Measurements from ENCODE around the gene EPSTI1. TPM values are rescaled to one million over a fixed set of nuclear protein-coding genes. Genes with fewer than 3 reads are reported as not detected.

The EPSTI1 gene
- total RNA-seq, 1 donor from 2014 or later: 13.2 TPM

DNA sequence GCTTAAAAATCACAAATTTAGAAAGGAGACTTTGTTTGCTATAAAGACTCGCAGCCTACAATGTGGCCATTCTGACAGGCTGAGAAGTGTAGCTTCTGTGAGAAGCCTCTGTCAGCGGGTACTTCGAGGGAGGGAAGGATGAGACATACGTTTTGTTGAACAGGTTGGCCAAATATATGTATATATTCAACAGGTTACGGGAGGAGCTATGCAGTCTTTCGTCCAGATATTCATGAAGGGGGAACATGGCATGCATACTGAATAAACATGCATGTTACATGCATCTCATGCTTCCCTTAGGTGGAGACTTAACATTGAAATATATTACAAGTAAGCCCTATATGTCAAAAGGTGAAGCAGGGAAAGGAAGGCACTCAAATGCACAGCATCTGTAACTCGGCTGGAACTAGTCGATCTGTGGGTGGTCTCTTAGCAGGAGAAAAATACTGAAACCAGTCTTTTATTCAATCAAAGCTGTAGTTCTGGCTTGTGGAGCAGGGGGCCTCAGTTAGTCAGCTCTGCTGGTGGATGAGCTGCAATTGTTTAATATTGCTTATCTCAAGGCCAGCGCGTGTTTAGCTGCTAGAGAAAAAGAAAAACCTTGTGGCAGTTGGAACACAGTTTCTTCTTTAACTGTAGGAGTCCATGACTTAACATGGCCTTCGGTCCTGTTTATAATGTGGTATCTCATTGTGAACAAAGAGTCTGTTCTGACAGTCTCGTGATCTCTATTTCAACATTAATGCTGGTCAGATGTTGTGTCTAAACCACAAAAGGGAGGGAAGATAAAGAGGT, 116.4 kb downstream of the EPSTI1 start:
- H3K27ac Mint-ChIP-seq (ENCODE audit: unreplicated experiment): peak overlapping the region; percentile 79
- no peak for DNase-seq (ENCODE audit: extremely low spot score, unreplicated experiment)
- peaks cover 51% of the 10 kb centered on the region for H3K4me1 Mint-ChIP-seq (ENCODE audit: unreplicated experiment)
- H3K9me3 Mint-ChIP-seq (ENCODE audit: unreplicated experiment): peaks cover 4% of the 10 kb centered on the region
- TF ChIP-seq, protein P1, sequence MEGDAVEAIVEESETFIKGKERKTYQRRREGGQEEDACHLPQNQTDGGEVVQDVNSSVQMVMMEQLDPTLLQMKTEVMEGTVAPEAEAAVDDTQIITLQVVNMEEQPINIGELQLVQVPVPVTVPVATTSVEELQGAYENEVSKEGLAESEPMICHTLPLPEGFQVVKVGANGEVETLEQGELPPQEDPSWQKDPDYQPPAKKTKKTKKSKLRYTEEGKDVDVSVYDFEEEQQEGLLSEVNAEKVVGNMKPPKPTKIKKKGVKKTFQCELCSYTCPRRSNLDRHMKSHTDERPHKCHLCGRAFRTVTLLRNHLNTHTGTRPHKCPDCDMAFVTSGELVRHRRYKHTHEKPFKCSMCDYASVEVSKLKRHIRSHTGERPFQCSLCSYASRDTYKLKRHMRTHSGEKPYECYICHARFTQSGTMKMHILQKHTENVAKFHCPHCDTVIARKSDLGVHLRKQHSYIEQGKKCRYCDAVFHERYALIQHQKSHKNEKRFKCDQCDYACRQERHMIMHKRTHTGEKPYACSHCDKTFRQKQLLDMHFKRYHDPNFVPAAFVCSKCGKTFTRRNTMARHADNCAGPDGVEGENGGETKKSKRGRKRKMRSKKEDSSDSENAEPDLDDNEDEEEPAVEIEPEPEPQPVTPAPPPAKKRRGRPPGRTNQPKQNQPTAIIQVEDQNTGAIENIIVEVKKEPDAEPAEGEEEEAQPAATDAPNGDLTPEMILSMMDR (IDR thresholded peaks at IDR 0.05): peak; percentile 57
- peaks cover 4% of the 10 kb centered on the region for H3K36me3 Mint-ChIP-seq (ENCODE audit: unreplicated experiment)
- no peaks in the 10 kb centered on the region for H3K27me3 Mint-ChIP-seq (ENCODE audit: unreplicated experiment)
- peak overlapping the region; percentile 18 for H3K4me3 Mint-ChIP-seq (ENCODE audit: unreplicated experiment)

GRCh38 chr13:42874221-42874620, 117.8 kb downstream of the EPSTI1 start:
- no peak for DNase-seq (ENCODE audit: extremely low spot score, unreplicated experiment)
- Mint-ChIP-seq H3K4me1 (ENCODE audit: unreplicated experiment) (peaks cover 51% of the 10 kb centered on the region), H3K4me3 (ENCODE audit: unreplicated experiment) (no peak overlapping the region), H3K27me3 (ENCODE audit: unreplicated experiment) (no peaks in the 10 kb centered on the region), H3K36me3 (ENCODE audit: unreplicated experiment) (peaks cover 4% of the 10 kb centered on the region), H3K27ac (ENCODE audit: unreplicated experiment) (peak overlapping the region; percentile 46), H3K9me3 (ENCODE audit: unreplicated experiment) (peaks cover 4% of the 10 kb centered on the region)
- TF ChIP-seq, protein P1 (IDR thresholded peaks at IDR 0.05): no peak

GRCh38 chr13:42873081-42873480, 119.0 kb downstream of the EPSTI1 start:
- Mint-ChIP-seq H3K27ac (ENCODE audit: unreplicated experiment) (no peak overlapping the region), H3K4me3 (ENCODE audit: unreplicated experiment) (no peak overlapping the region), H3K4me1 (ENCODE audit: unreplicated experiment) (peaks cover 52% of the 10 kb centered on the region), H3K9me3 (ENCODE audit: unreplicated experiment) (no peaks in the 10 kb centered on the region), H3K36me3 (ENCODE audit: unreplicated experiment) (no peaks in the 10 kb centered on the region), H3K27me3 (ENCODE audit: unreplicated experiment) (no peaks in the 10 kb centered on the region)
- TF ChIP-seq, protein P1 (IDR thresholded peaks at IDR 0.05): no peak
- no peak for DNase-seq (ENCODE audit: extremely low spot score, unreplicated experiment)

- no peaks in the 10 kb centered on the region for H3K9me3 Mint-ChIP-seq (ENCODE audit: unreplicated experiment)
- TF ChIP-seq, protein P1 (IDR thresholded peaks at IDR 0.05): no peak
- H3K4me3 Mint-ChIP-seq (ENCODE audit: unreplicated experiment): no peak overlapping the region
- DNase-seq (ENCODE audit: extremely low spot score, unreplicated experiment): no peak
- H3K27me3 Mint-ChIP-seq (ENCODE audit: unreplicated experiment): no peaks in the 10 kb centered on the region
- peaks cover 14% of the 10 kb centered on the region for H3K4me1 Mint-ChIP-seq (ENCODE audit: unreplicated experiment)
- H3K27ac Mint-ChIP-seq (ENCODE audit: unreplicated experiment): no peak overlapping the region
- no peaks in the 10 kb centered on the region for H3K36me3 Mint-ChIP-seq (ENCODE audit: unreplicated experiment)
Observed at GRCh38 chr13:42867232-42867631, 124.8 kb downstream of the EPSTI1 start.

DNA sequence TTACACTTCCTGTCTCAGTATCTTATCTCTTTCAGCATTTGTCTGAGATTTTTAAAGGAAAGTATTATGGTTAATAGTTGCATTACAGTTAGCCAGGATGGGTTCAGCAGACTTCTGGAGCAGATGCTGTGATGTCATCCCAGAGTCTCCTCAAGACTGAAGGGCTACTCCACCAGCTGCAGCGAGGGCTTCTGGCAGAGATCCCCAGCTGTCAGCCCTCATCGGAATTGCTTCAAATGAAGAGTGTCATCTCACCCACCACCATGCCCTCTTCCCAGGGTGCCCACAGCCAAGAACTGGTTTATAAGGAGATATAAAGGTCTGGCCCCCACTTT, 126.3 kb downstream of the EPSTI1 start:
- no peak for DNase-seq (ENCODE audit: extremely low spot score, unreplicated experiment)
- Mint-ChIP-seq H3K27me3 (ENCODE audit: unreplicated experiment) (no peaks in the 10 kb centered on the region), H3K4me1 (ENCODE audit: unreplicated experiment) (peaks cover 13% of the 10 kb centered on the region), H3K36me3 (ENCODE audit: unreplicated experiment) (no peaks in the 10 kb centered on the region), H3K9me3 (ENCODE audit: unreplicated experiment) (peaks cover 4% of the 10 kb centered on the region), H3K27ac (ENCODE audit: unreplicated experiment) (no peak overlapping the region), H3K4me3 (ENCODE audit: unreplicated experiment) (no peak overlapping the region)
- TF ChIP-seq, protein P1 (IDR thresholded peaks at IDR 0.05): no peak

Measured in osteocyte (in vitro differentiated cells).